Smooth muscle cell (in vitro differentiated cells): ENCODE measurements around the gene NOS1. TPM values are rescaled to one million over a fixed set of nuclear protein-coding genes. Genes with fewer than 3 reads are reported as not detected.
"Not testable (repeated sequence)": the region's sequence is repeated elsewhere in the genome, so short reads cannot be mapped to it uniquely, and the experiment has no call there.

Source experiments
- DNase-seq: peaks from one replicate; lab custom pipeline; 2025; ENCODE audit not compliant: unreplicated experiment; lab: John Stamatoyannopoulos, UW
- H2AFZ ChIP-seq: fragments of 200-600 bp; sonication (generic); 2 replicates; pipeline ENCODE4 v1.6.0; 2016; ENCODE audit warnings: antibody characterized with exemption, low read depth, mild to moderate bottlenecking
- H3F3A ChIP-seq: fragments of 200-600 bp; sonication (generic); 2 replicates; pipeline ENCODE4 v1.6.0; 2017; ENCODE audit warnings: antibody characterized with exemption, low read depth
- H3K27ac ChIP-seq: fragments of 200-600 bp; sonication (generic); 2 replicates; pipeline ENCODE4 v1.5.1; 2016; ENCODE audit warnings: low read depth, mild to moderate bottlenecking
- H3K27me3 ChIP-seq: fragments of 200-600 bp; sonication (generic); 2 replicates; pipeline ENCODE4 v1.6.1; 2016; ENCODE audit warnings: low read depth, mild to moderate bottlenecking
- H3K36me3 ChIP-seq: fragments of 200-600 bp; sonication (generic); 2 replicates; pipeline ENCODE4 v1.5.1; 2016; ENCODE audit warnings: low read depth
- H3K4me1 ChIP-seq: fragments of 200-600 bp; sonication (generic); 2 replicates; pipeline ENCODE4 v1.5.1; 2016; ENCODE audit warnings: low read depth
- H3K4me2 ChIP-seq: fragments of 200-600 bp; sonication (generic); 2 replicates; pipeline ENCODE4 v1.6.0; 2016; ENCODE audit warnings: mild to moderate bottlenecking
- H3K4me3 ChIP-seq: fragments of 200-600 bp; sonication (generic); 2 replicates; pipeline ENCODE4 v1.5.1; 2016; ENCODE audit warnings: mild to moderate bottlenecking
- H3K79me2 ChIP-seq: fragments of 200-600 bp; sonication (generic); 2 replicates; pipeline ENCODE4 v1.6.0; 2016; ENCODE audit warnings: low read depth, mild to moderate bottlenecking
- H3K9ac ChIP-seq: fragments of 200-600 bp; sonication (generic); 2 replicates; pipeline ENCODE4 v1.6.0; 2016; ENCODE audit warnings: low read depth
- H3K9me3 ChIP-seq: fragments of 200-600 bp; sonication (generic); replicated peaks from 2 replicates; pipeline ENCODE4 v1.5.1; 2016; ENCODE audit warnings: low read depth
- H4K20me1 ChIP-seq: fragments of 200-600 bp; sonication (generic); 2 replicates; pipeline ENCODE4 v1.6.0; 2016; ENCODE audit warnings: low read depth
- WGBS: methylation state at CpG from one replicate; pipeline ENCODE4 v1.1.7; 2016; ENCODE audit warnings: low lambda C conversion rate; 5-methylcytosine and 5-hydroxymethylcytosine counted together
- polyA plus RNA-seq: library from polyadenylated mRNA; unstranded; fragments of >200 nt; fragmentation: Nextera tagmentation; extraction: Ambion mirVana; gene quantifications from 2 replicates; pipeline ENCODE4 v1.2.1, GENCODE V29; 2016
- total RNA-seq: library from RNA; depleted of rRNA; stranded (reverse); fragments of >200 nt; gene quantifications from 2 replicates; pipeline ENCODE4 v1.2.3, GENCODE V29; 2014
- TF ChIP-seq, protein P1 (sequence below): fragments of 200-600 bp; sonication (generic); IDR thresholded peaks from 2 replicates; pipeline ENCODE4 v1.5.1; 2017; ENCODE audit warnings: borderline replicate concordance, mild to moderate bottlenecking, antibody characterized with exemption; ENCODE audit not compliant: insufficient read depth, poor library complexity, severe bottlenecking

The NOS1 gene
- total and polyA plus RNA-seq, 2 experiments from 2014 or later = 0.09 TPM; not detected in 1

DNA sequence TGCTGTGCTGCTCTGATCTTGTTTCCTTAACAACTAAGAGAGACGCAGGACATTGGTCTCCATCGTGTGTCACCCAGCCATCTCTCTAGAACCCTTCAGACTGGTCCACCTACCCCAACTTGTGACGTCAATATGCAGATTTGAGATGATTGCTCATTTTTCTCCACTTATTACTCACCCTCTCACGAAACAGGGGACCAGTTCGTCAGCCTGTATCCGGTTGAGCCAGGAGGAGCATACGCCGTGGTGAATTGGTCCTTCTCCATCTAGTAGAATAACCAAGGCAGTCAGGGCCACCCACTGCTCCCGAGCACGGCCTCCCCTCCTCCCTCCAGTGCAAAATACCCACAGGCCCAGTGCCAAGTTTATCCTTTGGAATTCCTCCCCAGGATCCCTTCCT lies 134.9 kb downstream of the NOS1 start:
- no peaks in the 10 kb centered on the region for H3K9me3 ChIP-seq
- TF ChIP-seq, protein P1, sequence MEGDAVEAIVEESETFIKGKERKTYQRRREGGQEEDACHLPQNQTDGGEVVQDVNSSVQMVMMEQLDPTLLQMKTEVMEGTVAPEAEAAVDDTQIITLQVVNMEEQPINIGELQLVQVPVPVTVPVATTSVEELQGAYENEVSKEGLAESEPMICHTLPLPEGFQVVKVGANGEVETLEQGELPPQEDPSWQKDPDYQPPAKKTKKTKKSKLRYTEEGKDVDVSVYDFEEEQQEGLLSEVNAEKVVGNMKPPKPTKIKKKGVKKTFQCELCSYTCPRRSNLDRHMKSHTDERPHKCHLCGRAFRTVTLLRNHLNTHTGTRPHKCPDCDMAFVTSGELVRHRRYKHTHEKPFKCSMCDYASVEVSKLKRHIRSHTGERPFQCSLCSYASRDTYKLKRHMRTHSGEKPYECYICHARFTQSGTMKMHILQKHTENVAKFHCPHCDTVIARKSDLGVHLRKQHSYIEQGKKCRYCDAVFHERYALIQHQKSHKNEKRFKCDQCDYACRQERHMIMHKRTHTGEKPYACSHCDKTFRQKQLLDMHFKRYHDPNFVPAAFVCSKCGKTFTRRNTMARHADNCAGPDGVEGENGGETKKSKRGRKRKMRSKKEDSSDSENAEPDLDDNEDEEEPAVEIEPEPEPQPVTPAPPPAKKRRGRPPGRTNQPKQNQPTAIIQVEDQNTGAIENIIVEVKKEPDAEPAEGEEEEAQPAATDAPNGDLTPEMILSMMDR = no peak
- no peaks in the 10 kb centered on the region for H3K79me2 ChIP-seq
- H3F3A ChIP-seq = no peaks in the 10 kb centered on the region
- H3K27ac ChIP-seq = no peak overlapping the region
- 93% methylated on average over 10 of the region's 10 CpGs for WGBS
- H3K9ac ChIP-seq = no peak overlapping the region
- no peak for DNase-seq
- H4K20me1 ChIP-seq = no peaks in the 10 kb centered on the region
- no peak overlapping the region for H2AFZ ChIP-seq
- no peaks in the 10 kb centered on the region for H3K4me1 ChIP-seq
- no peaks in the 10 kb centered on the region for H3K36me3 ChIP-seq
- H3K4me2 ChIP-seq = no peak overlapping the region
- peaks cover 17% of the 10 kb centered on the region for H3K27me3 ChIP-seq
- H3K4me3 ChIP-seq = no peak overlapping the region

GRCh38 chr12:117225179-117225578 lies 136.2 kb downstream of the NOS1 start:
- Histone ChIP-seq H3K9me3 (no peaks in the 10 kb centered on the region), H4K20me1 (no peaks in the 10 kb centered on the region), H3K4me2 (no peak overlapping the region), H3K79me2 (no peaks in the 10 kb centered on the region), H3K4me1 (no peaks in the 10 kb centered on the region), H3K9ac (no peak overlapping the region), H2AFZ (no peak overlapping the region), H3K36me3 (no peaks in the 10 kb centered on the region), H3K27ac (no peak overlapping the region), H3K4me3 (no peak overlapping the region), H3K27me3 (peaks cover 17% of the 10 kb centered on the region), H3F3A (no peaks in the 10 kb centered on the region)
- TF ChIP-seq, protein P1 = no peak
- 94% methylated on average over 6 of the region's 6 CpGs for WGBS
- DNase-seq = no peak

- H3K4me1 ChIP-seq, H3K4me3 ChIP-seq, H3K9ac ChIP-seq, H3K27ac ChIP-seq, H3F3A ChIP-seq, H3K4me2 ChIP-seq, H3K9me3 ChIP-seq, H3K79me2 ChIP-seq, H2AFZ ChIP-seq, DNase-seq, H4K20me1 ChIP-seq, H3K36me3 ChIP-seq: not testable (repeated sequence)
- H3K27me3 ChIP-seq = peaks cover 33% of the 10 kb centered on the region
- 88% methylated on average over 5 of the region's 5 CpGs for WGBS
Observed at GRCh38 chr12:117220947-117221346, 140.5 kb downstream of the NOS1 start.

- TF ChIP-seq, protein P1 = no peak
- no peaks in the 10 kb centered on the region for H4K20me1 ChIP-seq
- no peak overlapping the region for H3K27ac ChIP-seq
- H3K79me2 ChIP-seq = no peaks in the 10 kb centered on the region
- no peaks in the 10 kb centered on the region for H3F3A ChIP-seq
- H3K9ac ChIP-seq = no peak overlapping the region
- H2AFZ ChIP-seq = no peak overlapping the region
- no peaks in the 10 kb centered on the region for H3K9me3 ChIP-seq
- H3K4me3 ChIP-seq = no peak overlapping the region
- no peak overlapping the region for H3K4me2 ChIP-seq
- H3K4me1 ChIP-seq = no peaks in the 10 kb centered on the region
- no peaks in the 10 kb centered on the region for H3K36me3 ChIP-seq
- WGBS = 90% methylated on average over 7 of the region's 7 CpGs
- DNase-seq = no peak
- peaks cover 37% of the 10 kb centered on the region for H3K27me3 ChIP-seq
Observed at GRCh38 chr12:117218149-117218548, 143.3 kb downstream of the NOS1 start.
